IMR-90 (cell line): Measurements from ENCODE around the gene TGFA. TPM values are rescaled to one million over a fixed set of nuclear protein-coding genes. Genes with fewer than 3 reads are reported as not detected.

Source experiments
- ATAC-seq: fragments of 200-7000 bp; cut with Tn5 transposase; 2 replicates; pipeline ENCODE4 v1.9.1; 2020; ENCODE audit warnings: low read depth, mild to moderate bottlenecking, moderate library complexity
- BruUV-seq: library from RNA; stranded (reverse); fragments of 400-500 nt; replicated peaks from 2 replicates; lab custom pipeline; 2021; lab: Mats Ljungman, UMichigan
- CTCF ChIA-PET: fragments of 300-600 bp; formaldehyde crosslinking; extraction: SDS; loops from one replicate; lab custom pipeline; 2021; ENCODE audit warnings: antibody characterized with exemption; lab: Yijun Ruan, JAX
- POLR2A ChIA-PET: fragments of 300-600 bp; sonication (Branson Sonifier 250); formaldehyde crosslinking; loops from one replicate; lab custom pipeline; 2022; ENCODE audit warnings: antibody characterized with exemption; ENCODE audit not compliant: unreplicated experiment; lab: Charles Lee
- DNase-seq: peaks from one replicate; pipeline ENCODE4 v3.0.0; 2013
- H2AFZ ChIP-seq: replicated peaks from 2 replicates; pipeline ENCODE3; 2013; ENCODE audit warnings: low read length, mild to moderate bottlenecking; ENCODE audit not compliant: poor library complexity
- H2AK5ac ChIP-seq: 2 replicates; pipeline ENCODE4 v1.6.1; 2013; ENCODE audit warnings: low read depth, low read length, inconsistent platforms
- H2AK9ac ChIP-seq: replicated peaks from 2 replicates; pipeline ENCODE3; 2013; ENCODE audit warnings: mild to moderate bottlenecking, low read depth, low read length, moderate library complexity; ENCODE audit not compliant: poor library complexity
- H2BK120ac ChIP-seq: 2 replicates; pipeline ENCODE4 v1.6.1; 2013; ENCODE audit warnings: low read depth, low read length, inconsistent platforms
- H2BK15ac ChIP-seq: 3 replicates; pipeline ENCODE4 v1.6.1; 2013; ENCODE audit warnings: low read depth, low read length, inconsistent platforms
- H2BK20ac ChIP-seq: 2 replicates; pipeline ENCODE4 v1.6.1; 2013; ENCODE audit warnings: low read depth, mild to moderate bottlenecking, inconsistent platforms, low read length, moderate library complexity
- H2BK5ac ChIP-seq: 2 replicates; pipeline ENCODE4 v1.6.1; 2013; ENCODE audit warnings: mild to moderate bottlenecking, low read depth, low read length, inconsistent platforms; ENCODE audit not compliant: poor library complexity, severe bottlenecking
- H3K14ac ChIP-seq: replicated peaks from 2 replicates; pipeline ENCODE4 v1.6.1; 2013; ENCODE audit warnings: low read depth, low read length, inconsistent platforms
- H3K18ac ChIP-seq: 2 replicates; pipeline ENCODE4 v1.6.1; 2013; ENCODE audit warnings: low read depth, low read length, control low read depth
- H3K23ac ChIP-seq: 2 replicates; pipeline ENCODE4 v1.6.1; 2013; ENCODE audit warnings: low read depth, low read length, inconsistent platforms
- H3K27ac ChIP-seq: 2 replicates; pipeline ENCODE4 v1.5.1; 2013; ENCODE audit warnings: mild to moderate bottlenecking, control low read depth, low read length; ENCODE audit not compliant: insufficient read depth
- H3K27me3 ChIP-seq: 2 replicates; pipeline ENCODE4 v1.6.1; 2013; ENCODE audit warnings: low read length; ENCODE audit not compliant: control insufficient read depth, insufficient read depth
- H3K36me3 ChIP-seq: 2 replicates; pipeline ENCODE4 v1.6.1; 2013; ENCODE audit warnings: low read length, mixed read lengths; ENCODE audit not compliant: control insufficient read depth, insufficient read depth
- H3K4ac ChIP-seq: 2 replicates; pipeline ENCODE4 v1.6.1; 2013; ENCODE audit warnings: low read depth, low read length, inconsistent platforms
- H3K4me1 ChIP-seq: 2 replicates; pipeline ENCODE4 v1.6.1; 2013; ENCODE audit warnings: low read length, mixed read lengths; ENCODE audit not compliant: control insufficient read depth, insufficient read depth
- H3K4me2 ChIP-seq: 2 replicates; pipeline ENCODE4 v1.6.1; 2013; ENCODE audit warnings: low read depth, mild to moderate bottlenecking, control low read depth, low read length, moderate library complexity
- H3K4me3 ChIP-seq: 2 replicates; pipeline ENCODE4 v1.5.1; 2013; ENCODE audit warnings: low read depth, mild to moderate bottlenecking, control low read depth, low read length, moderate library complexity; ENCODE audit not compliant: insufficient read depth
- H3K56ac ChIP-seq: 2 replicates; pipeline ENCODE4 v1.6.1; 2013; ENCODE audit warnings: low read length, inconsistent platforms; ENCODE audit not compliant: insufficient read depth; ENCODE audit errors: extremely low read depth
- H3K79me1 ChIP-seq, 2 experiments: 2 replicates each; pipeline ENCODE4 v1.6.1; 2013; ENCODE audit warnings: low read length in 2 of 2, inconsistent platforms in 1 of 2, low read depth in 1 of 2
- H3K9ac ChIP-seq: 2 replicates; pipeline ENCODE4 v1.6.1; 2013; ENCODE audit warnings: low read depth, low read length, control low read depth
- H3K9me1 ChIP-seq: 2 replicates; pipeline ENCODE4 v1.6.1; 2013; ENCODE audit warnings: low read length, inconsistent platforms; ENCODE audit not compliant: insufficient read depth
- H3K9me3 ChIP-seq: 2 replicates; pipeline ENCODE4 v1.6.1; 2013; ENCODE audit warnings: low read length; ENCODE audit not compliant: control insufficient read depth, insufficient read depth
- H4K20me1 ChIP-seq: 2 replicates; pipeline ENCODE4 v1.6.1; 2013; ENCODE audit warnings: low read length, inconsistent platforms; ENCODE audit not compliant: insufficient read depth
- H4K5ac ChIP-seq: 2 replicates; pipeline ENCODE4 v1.6.1; 2013; ENCODE audit warnings: mild to moderate bottlenecking, low read depth, low read length, control low read depth
- H4K8ac ChIP-seq, 2 experiments: 2 replicates each; pipeline ENCODE4 v1.6.1; 2013; ENCODE audit warnings: low read depth in 2 of 2, low read length in 2 of 2, control low read depth in 1 of 2, inconsistent platforms in 1 of 2
- H4K91ac ChIP-seq: 2 replicates; pipeline ENCODE4 v1.6.1; 2013; ENCODE audit warnings: low read depth, low read length, inconsistent platforms; ENCODE audit not compliant: insufficient read depth
- NFE2L2 ChIP-seq: fragments of 150-350 bp; IDR thresholded peaks from 2 replicates; pipeline ENCODE4 v1.6.1; 2016; ENCODE audit warnings: low read depth, mild to moderate bottlenecking, low read length
- RFX5 ChIP-seq: IDR thresholded peaks from 2 replicates; pipeline ENCODE4 v1.8.0; 2012; ENCODE audit warnings: low read depth, mild to moderate bottlenecking, low read length, moderate library complexity
- SMC3 ChIP-seq: fragments of 150-350 bp; IDR thresholded peaks from 2 replicates; pipeline ENCODE4 v1.6.1; 2016; ENCODE audit warnings: low read depth, mild to moderate bottlenecking, antibody characterized with exemption, low read length, moderate library complexity
- WGBS, 2 experiments: methylation state at CpG; one replicate each; pipeline versions ENCODE4 v1.1.5 to v1.1.7; 2013; ENCODE audit warnings: missing lambda C conversion rate in 2 of 2; ENCODE audit not compliant: insufficient read length in 1 of 2; ENCODE audit errors: extremely low coverage in 2 of 2; 5-methylcytosine and 5-hydroxymethylcytosine counted together
- dilution Hi-C: fragments of 300-500 bp; cut with HindIII; formaldehyde crosslinking; loops from one replicate; pipeline ENCODE4 v1.14.3; 2018; ENCODE audit warnings: low sequenced_read_pairs; ENCODE audit not compliant: unreplicated experiment
- in situ Hi-C: fragments of 300-500 bp; cut with MboI; formaldehyde crosslinking; loops from 3 replicates; pipeline ENCODE4 v1.14.3; 2019; ENCODE audit warnings: low sequenced_read_pairs, inconsistent platforms, mixed read lengths
- intact Hi-C: fragments of 100-400 bp; cut with micrococcal nuclease; formaldehyde crosslinking; loops from 2 replicates; pipeline ENCODE4 v1.10.0; 2022
- polyA plus RNA-seq, 3 experiments: library from polyadenylated mRNA; depleted of rRNA; stranded (reverse); fragments of >200 nt; gene quantifications; 2 replicates each; pipeline ENCODE4 v1.2.3, GENCODE V29; 2012; ENCODE audit warnings: low replicate concordance in 1 of 3
- total RNA-seq: library from RNA; depleted of rRNA; stranded (reverse); fragments of >200 nt; gene quantifications from 2 replicates; pipeline ENCODE4 v1.2.3, GENCODE V29; 2012

TGFA gene
- total and polyA plus RNA-seq, 2 of the 4 experiments (the other 2 are of a cell fraction), result not detected

DNA sequence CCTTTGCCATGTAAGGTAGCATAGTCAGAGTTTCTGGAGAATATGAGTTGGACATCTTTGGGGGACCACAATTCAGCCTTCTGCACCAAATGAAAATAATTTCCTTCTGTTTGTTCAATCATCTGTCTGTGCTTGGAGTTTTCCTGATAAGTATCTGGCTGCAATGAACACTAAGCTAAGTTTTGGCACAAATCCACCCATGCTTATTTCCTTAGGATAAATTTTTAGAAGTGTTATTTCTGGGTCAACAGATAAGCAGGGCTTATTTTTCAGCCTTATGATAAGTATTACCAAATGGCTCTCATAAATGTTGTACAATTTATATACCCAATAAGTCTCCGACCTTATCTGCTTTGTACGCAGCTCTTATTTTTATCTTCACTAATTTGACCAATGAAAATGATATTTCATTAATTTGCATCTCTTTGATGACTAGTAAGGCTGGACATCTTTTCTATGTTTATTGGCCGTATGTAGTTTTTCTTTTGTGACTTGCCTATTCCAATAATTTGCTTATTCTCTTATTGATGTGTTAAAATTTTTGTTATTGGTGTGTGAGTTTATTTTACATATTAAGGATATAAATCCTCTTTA is 59.2 kb downstream of the TGFA start:
- no peak overlapping the region for H3K56ac ChIP-seq
- TF ChIP-seq RFX5, result no peak
- TF ChIP-seq NFE2L2, result no peak
- no peak for TF ChIP-seq SMC3
- H3K4me3 ChIP-seq, result no peak overlapping the region
- no TSS peak for BruUV-seq
- H3K36me3 ChIP-seq, result no peaks in the 10 kb centered on the region
- H3K4me2 ChIP-seq, result no peak overlapping the region
- H3K9me1 ChIP-seq, result no peaks in the 10 kb centered on the region
- no peak overlapping the region for H3K18ac ChIP-seq
- H4K8ac ChIP-seq, result no peak overlapping the region
- H3K4me1 ChIP-seq, result no peaks in the 10 kb centered on the region
- no peak overlapping the region for H2BK120ac ChIP-seq
- H4K5ac ChIP-seq, result no peak overlapping the region
- WGBS, 2 experiments, result no CpG with 5 or more reads among the region's 3 CpGs
- no peak overlapping the region for H2AK5ac ChIP-seq
- ATAC-seq, result no peak
- no peak overlapping the region for H2BK15ac ChIP-seq
- intact Hi-C loops (no loop called here), in situ Hi-C loops (no loop called here), dilution Hi-C loops (no loop called here)
- H4K91ac ChIP-seq, result no peak overlapping the region
- POLR2A ChIA-PET, result no interaction called here
- CTCF ChIA-PET, result no interaction called here
- no peaks in the 10 kb centered on the region for H3K9me3 ChIP-seq
- H3K79me1 ChIP-seq, result no peaks in the 10 kb centered on the region
- no peaks in the 10 kb centered on the region for H4K20me1 ChIP-seq
- no peak overlapping the region for H3K9ac ChIP-seq
- H3K27ac ChIP-seq, result no peak overlapping the region
- H2BK5ac ChIP-seq, result no peak overlapping the region
- no peak for DNase-seq
- H2BK20ac ChIP-seq, result no peak overlapping the region
- H3K27me3 ChIP-seq, result peaks cover 1% of the 10 kb centered on the region
- H3K23ac ChIP-seq, result no peak overlapping the region
- H3K4ac ChIP-seq, result no peak overlapping the region
- no peak overlapping the region for H3K14ac ChIP-seq
- no peak overlapping the region for H2AK9ac ChIP-seq
- no peak overlapping the region for H2AFZ ChIP-seq
